CD4-positive, alpha-beta T cell treated with Interleukin-17A for 4 hours (primary cell): ENCODE data around the gene NTNG2.

ENCODE experiments used
- DNase-seq: peaks from one replicate; pipeline ENCODE4 v3.0.0-alpha.2; 2020; ENCODE audit warnings: mixed read lengths

NTNG2 gene

DNA sequence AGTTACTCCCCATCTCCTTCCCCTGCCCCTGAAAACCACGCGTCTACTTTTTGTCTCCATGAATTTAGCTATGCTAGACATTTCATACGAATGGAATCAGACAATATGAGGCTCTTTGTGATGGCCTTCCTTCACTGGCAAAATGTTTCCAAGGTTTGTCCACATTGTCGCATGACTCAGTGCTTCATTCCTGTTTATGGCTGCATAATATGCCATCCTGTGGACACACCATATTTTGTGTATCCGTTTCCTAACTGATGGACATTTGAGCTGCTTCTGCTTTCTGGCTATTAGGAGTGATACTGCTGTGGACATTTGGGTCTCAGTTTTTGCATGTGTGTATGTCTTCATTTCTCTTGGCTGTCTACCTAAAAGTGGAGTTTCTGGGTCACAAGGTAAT lies 14.5 kb downstream of the NTNG2 start:
- DNase-seq, result no peak

GRCh38 chr9:132181796-132182313 lies 20.0 kb downstream of the NTNG2 start:
- DNase-seq, result no peak

DNA sequence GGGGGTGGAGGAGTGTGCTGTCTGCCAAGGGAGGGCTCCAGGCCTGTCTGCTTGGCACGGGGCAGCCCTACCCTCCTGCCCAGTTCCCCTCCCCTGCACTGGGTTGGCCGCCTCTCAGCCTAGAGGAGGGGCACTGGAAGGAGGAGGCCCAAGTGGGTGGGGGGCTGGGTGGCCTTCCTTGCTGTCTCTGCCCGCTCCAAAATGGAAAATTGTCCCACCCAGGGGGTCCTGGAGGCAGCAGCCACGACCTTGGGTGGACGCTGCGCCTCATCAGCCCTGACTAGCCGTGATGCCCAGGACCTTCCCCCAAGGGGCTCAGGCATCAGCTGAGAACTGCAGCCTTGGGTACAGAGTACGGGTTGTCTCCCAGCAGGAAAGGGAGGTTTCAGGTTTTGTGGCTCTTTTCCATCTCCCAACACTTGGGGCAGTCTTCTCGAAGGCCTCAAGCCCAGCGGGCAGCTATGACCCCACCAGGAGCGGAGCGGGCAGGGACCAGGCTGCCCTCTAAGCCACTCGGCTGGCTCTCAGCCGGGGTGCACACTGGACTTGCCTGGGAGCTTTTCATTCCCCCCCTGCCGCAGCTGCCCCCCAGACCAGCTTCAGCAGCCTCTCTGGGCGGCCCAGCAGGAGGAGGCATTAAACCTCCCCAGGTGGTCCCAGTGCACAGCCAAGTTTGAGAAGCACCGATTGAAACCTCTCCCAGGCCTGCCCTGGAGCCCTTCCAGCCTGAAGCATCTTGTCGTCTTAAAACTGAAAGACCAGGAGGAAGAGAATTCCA lies 20.6 kb downstream of the NTNG2 start:
- no peak for DNase-seq

DNA sequence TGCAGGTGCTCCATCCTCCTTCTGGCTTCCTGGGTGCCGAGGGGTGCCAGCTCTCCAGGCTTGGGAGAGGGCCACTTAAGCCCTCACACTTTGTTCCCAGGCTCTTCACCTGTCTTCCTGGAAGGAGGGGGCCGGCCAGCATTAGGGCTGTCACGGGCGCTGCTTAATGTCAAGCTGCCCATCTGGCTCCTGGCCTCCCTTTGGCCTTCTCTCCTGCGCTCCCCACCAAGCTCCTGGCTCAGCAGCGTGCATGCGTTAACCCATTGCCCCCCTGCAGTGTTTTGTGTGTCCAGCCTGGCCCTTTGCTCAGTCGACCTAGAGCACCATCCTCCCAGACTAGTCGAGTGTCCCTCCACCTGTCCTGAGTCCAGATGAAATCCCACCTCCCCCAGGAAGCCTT lies 21.3 kb downstream of the NTNG2 start:
- no peak for DNase-seq

DNA sequence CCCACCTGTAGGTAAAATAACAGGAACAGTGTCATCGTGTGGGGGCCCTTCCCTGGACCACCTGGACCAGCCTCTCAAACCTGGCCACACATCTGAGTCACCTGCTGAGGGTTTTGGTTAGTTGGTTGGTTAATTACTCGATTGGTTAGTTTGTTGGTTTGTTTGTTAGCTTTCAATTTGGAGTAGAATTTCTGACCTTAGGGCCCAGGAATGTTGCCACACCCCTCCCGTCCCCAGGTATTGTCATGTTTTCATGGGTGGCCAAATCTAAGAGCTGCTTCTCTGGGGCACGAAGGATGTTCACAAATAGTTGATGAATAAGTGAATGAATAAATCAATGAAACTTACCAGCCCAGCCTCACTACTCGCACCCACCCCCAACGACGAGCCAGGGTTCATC lies 21.9 kb downstream of the NTNG2 start:
- no peak for DNase-seq

DNA sequence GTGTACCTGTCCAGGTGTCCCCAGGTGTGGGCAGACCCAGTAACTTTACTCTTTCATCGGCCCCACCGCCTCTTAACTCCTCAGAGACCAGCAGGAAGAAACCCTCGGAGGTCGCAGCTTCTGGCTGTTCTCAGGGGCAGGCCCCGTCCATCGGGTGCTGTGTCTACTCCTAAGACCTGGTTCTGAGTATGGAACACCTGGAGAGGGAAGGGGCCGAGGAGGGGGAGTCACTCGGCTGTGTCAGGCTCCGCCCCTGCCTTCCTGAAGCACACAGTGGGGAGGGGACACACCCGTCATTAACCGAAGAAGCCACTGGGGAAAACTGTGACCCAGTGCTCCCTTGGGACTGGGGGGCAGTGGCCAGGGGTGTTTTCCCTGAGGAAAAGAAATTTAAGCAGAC lies 22.3 kb downstream of the NTNG2 start:
- no peak for DNase-seq

GRCh38 chr9:132185073-132186009 lies 23.5 kb downstream of the NTNG2 start:
- no peak for DNase-seq

- DNase-seq, result no peak
These were observed 25.3 kb downstream of the NTNG2 start for GRCh38 chr9:132187121-132187620.

DNA sequence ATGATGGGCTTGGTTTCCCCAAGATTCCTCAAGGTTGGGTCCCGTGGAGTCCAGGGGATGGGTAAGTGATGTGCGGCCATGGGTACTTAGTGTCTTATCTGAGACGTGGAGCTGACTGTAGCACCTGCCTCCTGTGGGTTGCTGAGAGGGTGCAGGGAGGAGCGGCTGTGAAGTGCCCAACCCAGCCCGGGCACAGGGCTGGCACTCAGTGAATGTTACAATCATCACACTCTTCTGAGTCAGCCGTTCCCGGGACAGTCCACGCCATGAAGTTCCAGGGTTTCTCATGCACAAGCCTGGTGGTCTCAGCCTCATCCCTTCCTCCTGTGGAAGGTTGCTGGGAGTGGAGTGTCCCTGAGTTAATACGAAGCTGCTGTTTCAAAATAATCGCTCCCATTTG lies 29.1 kb downstream of the NTNG2 start:
- DNase-seq, result no peak

DNA sequence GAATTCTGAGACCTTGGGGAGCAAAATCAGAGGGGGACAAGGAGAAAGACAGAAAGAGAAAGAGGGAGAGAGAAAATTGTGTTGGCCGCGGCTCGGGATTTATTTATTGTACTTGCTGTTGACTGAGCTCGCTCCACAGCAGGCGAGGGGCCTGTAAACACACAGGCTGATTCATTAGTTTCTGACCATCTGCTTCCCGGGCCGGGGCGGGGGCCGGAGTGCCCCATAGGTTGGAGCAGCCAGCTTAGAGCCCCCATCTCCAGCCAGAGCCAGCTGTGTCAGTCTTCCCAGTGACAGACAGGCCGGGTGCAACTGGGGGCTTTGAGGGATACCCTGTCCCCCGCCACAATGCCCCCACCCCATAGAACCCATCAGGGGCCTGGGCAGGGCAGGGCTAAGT lies 30.9 kb downstream of the NTNG2 start:
- DNase-seq, result no peak

- DNase-seq, result no peak
These were observed 31.6 kb downstream of the NTNG2 start for GRCh38 chr9:132193227-132194124.

- DNase-seq, result no peak
These were observed 32.6 kb downstream of the NTNG2 start for GRCh38 chr9:132194508-132194907.

DNA sequence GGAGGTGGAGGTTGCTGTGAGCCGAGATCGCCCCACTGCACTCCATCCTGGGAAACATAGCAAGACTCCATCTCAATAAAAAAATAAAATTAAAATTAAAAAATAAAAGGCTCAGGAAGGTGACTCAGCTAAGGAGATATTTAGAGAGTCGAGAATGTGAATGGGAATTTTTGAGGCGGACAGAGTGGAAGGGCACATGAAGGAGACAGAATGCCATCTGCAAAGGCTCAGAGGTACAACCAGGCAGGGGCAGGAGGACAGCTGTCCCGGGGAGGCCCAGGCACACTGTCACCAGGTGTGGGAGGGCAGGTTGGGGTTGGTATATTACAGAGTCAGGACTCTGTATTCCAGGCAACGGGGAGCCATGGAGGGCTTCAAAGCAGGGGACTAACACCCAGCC lies 35.5 kb downstream of the NTNG2 start:
- no peak for DNase-seq

DNA sequence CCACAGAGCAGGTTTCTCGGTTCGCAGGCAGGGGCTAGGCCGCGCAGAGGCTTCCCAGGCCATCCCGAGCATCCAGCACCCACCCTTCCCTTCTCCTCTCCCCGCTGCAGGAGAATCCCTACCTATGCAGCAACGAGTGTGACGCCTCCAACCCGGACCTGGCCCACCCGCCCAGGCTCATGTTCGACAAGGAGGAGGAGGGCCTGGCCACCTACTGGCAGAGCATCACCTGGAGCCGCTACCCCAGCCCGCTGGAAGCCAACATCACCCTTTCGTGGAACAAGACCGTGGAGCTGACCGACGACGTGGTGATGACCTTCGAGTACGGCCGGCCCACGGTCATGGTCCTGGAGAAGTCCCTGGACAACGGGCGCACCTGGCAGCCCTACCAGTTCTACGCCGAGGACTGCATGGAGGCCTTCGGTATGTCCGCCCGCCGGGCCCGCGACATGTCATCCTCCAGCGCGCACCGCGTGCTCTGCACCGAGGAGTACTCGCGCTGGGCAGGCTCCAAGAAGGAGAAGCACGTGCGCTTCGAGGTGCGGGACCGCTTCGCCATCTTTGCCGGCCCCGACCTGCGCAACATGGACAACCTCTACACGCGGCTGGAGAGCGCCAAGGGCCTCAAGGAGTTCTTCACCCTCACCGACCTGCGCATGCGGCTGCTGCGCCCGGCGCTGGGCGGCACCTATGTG lies 36.1 kb downstream of the NTNG2 start:
- DNase-seq, result no peak

DNA sequence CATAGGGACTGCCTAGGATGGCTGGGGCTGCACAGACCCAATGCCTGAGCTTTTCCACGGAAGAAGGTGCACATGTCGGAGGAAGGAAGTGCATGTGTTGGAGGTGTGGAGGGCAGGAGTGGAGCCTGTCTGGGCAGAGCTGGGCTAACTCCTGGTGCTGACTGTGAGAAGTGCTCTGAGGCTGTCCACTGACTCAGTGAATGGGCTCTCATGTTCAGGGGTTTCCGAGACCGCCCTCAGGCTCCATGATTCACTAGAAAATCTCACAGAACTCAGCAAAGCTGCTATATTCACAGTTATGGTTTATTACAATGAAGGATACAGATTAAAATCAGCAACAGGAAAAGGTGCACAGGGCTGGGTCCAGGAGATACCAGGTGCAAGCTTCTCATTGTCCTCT lies 37.2 kb downstream of the NTNG2 start:
- no peak for DNase-seq

DNA sequence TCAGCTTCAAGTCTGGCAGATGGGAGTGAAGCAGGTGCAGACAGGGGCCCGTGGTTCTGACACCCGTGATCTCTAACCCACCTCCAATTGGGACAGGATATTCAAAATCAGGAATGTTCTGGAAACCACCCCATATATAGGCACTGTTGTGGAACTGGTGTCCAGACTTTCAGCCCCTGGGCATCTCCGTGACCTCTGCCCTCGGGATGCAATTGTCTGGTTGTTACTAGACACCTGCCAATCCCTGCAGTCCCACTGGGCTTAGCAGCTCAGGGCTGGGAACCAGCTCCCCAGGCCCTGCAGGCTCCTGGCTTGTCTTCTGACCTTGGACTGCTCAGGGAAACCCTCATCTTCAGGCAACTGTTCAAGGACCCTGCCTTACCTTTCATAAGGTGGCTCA lies 38.8 kb downstream of the NTNG2 start:
- DNase-seq, result no peak

GRCh38 chr9:132201139-132201538 lies 39.3 kb downstream of the NTNG2 start:
- no peak for DNase-seq

DNA sequence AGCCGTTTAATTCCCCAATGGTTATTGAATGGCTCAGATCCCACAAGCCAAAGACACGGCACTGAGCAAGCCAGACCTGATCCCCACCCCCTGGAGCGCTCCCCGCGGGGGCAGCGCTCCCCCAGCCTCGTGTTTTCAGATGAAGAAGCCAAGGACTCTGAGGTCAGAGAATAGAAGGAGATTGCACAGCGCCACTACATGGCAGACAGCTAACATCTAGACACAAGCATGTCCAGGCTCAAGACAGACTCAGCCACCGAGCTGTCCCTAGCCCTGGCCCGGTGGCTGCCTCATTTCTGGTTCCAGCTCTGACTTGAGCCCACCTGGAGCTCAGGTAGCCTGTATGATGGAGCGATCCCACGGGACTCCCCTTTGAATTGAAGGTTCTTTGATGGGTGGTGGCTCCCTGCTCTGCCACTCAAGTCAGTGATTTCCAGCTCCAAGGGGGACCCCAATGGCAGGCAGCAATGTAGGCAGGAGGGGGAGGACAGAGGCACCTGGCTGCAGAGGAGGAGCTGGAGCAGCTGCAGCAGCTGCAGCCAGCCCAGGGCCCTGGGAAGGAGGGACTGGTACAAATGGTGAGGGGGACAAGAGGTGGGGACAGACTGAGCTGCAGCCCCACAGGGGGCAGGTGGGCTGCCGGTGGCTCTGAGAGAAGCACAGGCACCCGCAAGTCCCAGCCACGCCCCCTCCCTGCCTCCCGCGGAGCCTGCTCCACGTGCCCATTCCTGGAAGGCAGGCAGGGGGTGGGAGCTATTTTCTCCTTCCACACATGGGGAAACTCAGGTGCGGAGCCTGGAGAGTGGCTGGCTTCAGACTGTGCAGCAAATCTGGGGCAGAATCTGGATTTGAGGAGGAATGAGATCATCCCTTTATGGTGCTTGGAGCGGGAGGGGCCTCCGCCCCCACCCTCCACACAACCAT lies 40.2 kb downstream of the NTNG2 start:
- DNase-seq, result no peak

GRCh38 chr9:132204883-132205282 lies 43.0 kb downstream of the NTNG2 start:
- DNase-seq, result no peak

GRCh38 chr9:132207215-132207614 lies 45.4 kb downstream of the NTNG2 start:
- no peak for DNase-seq
